SK-N-MC (cell line): ENCODE measurements around the gene NCBP3.
A peak's percentile ranks its signal among the peaks of the same experiment; 100 is the strongest.
"Not testable (repeated sequence)": the region's sequence is repeated elsewhere in the genome, so short reads cannot be mapped to it uniquely, and the experiment has no call there.

Experiments used
- DNase-seq: peaks from one replicate; pipeline ENCODE4 v3.0.0-alpha.2; 2011; ENCODE audit warnings: low read depth, low spot score
- H3K27ac ChIP-seq: fragments of 200-600 bp; sonication (generic); 2 replicates; pipeline ENCODE4 v1.5.1; 2016; ENCODE audit warnings: mixed run types
- H3K36me3 ChIP-seq: fragments of 200-600 bp; sonication (generic); 2 replicates; pipeline ENCODE4 v1.6.1; 2017; ENCODE audit warnings: antibody characterized with exemption, low read length, mixed read lengths; ENCODE audit not compliant: insufficient read depth
- H3K4me3 ChIP-seq: fragments of 200-600 bp; sonication (generic); 2 replicates; pipeline ENCODE4 v1.5.1; 2016
- H3K9ac ChIP-seq: fragments of 200-600 bp; sonication (generic); 2 replicates; pipeline ENCODE4 v1.8.0; 2017; ENCODE audit warnings: mixed run types, mixed read lengths; ENCODE audit not compliant: insufficient read length
- H3K9me3 ChIP-seq: fragments of 200-600 bp; sonication (generic); 2 replicates; pipeline ENCODE4 v1.6.1; 2017; ENCODE audit warnings: low read depth, mild to moderate bottlenecking, antibody characterized with exemption, low read length, moderate library complexity, mixed read lengths
- EZH2 ChIP-seq: fragments of 200-600 bp; sonication (generic); IDR thresholded peaks from one replicate; pipeline ENCODE4 v1.6.1; 2017; ENCODE audit warnings: antibody characterized with exemption
- FOXP2 ChIP-seq: optimal IDR thresholded peaks from 2 replicates; pipeline ENCODE3; 2011; ENCODE audit warnings: mild to moderate bottlenecking, moderate library complexity; ENCODE audit not compliant: insufficient read depth; ENCODE audit errors: extremely low read length, control extremely low read depth
- POLR2AphosphoS5 ChIP-seq: IDR thresholded peaks from 2 replicates; pipeline ENCODE4 v1.6.1; 2012; ENCODE audit warnings: mild to moderate bottlenecking, low read depth, low read length, borderline replicate concordance

NCBP3 gene

GRCh38 chr17:3859940-3860339 lies 13.9 kb upstream of the NCBP3 start:
- Histone ChIP-seq H3K27ac (no peak overlapping the region), H3K9me3 (no peaks in the 10 kb centered on the region), H3K4me3 (no peak overlapping the region), H3K9ac (no peak overlapping the region), H3K36me3 (no peaks in the 10 kb centered on the region)
- DNase-seq = no peak
- TF ChIP-seq EZH2 (no peak), POLR2AphosphoS5 (no peak), FOXP2 (no peak)

- H3K4me3 ChIP-seq = no peak overlapping the region
- DNase-seq = no peak
- no peaks in the 10 kb centered on the region for H3K9me3 ChIP-seq
- TF ChIP-seq POLR2AphosphoS5 (no peak), FOXP2 (no peak), EZH2 (no peak)
- H3K9ac ChIP-seq = no peak overlapping the region
- H3K27ac ChIP-seq = no peak overlapping the region
- no peaks in the 10 kb centered on the region for H3K36me3 ChIP-seq
These were observed 11.4 kb upstream of the NCBP3 start for GRCh38 chr17:3857261-3858105.

GRCh38 chr17:3854204-3854603 lies 8.2 kb upstream of the NCBP3 start:
- not testable (repeated sequence) for H3K36me3 ChIP-seq, DNase-seq, H3K27ac ChIP-seq, H3K4me3 ChIP-seq, H3K9ac ChIP-seq, H3K9me3 ChIP-seq

GRCh38 chr17:3852561-3852960 lies 6.5 kb upstream of the NCBP3 start:
- H3K36me3 ChIP-seq = no peaks in the 10 kb centered on the region
- H3K9me3 ChIP-seq = no peaks in the 10 kb centered on the region
- no peak for DNase-seq
- no peak for TF ChIP-seq FOXP2
- no peak for TF ChIP-seq POLR2AphosphoS5
- no peak for TF ChIP-seq EZH2
- no peak overlapping the region for H3K27ac ChIP-seq
- H3K4me3 ChIP-seq = no peak overlapping the region
- H3K9ac ChIP-seq = no peak overlapping the region

GRCh38 chr17:3851461-3852100 lies 5.5 kb upstream of the NCBP3 start:
- no peak for DNase-seq
- H3K4me3 ChIP-seq = no peak overlapping the region
- H3K36me3 ChIP-seq = no peaks in the 10 kb centered on the region
- H3K9ac ChIP-seq = no peak overlapping the region
- no peak overlapping the region for H3K27ac ChIP-seq
- TF ChIP-seq FOXP2 (no peak), POLR2AphosphoS5 (no peak), EZH2 (no peak)
- H3K9me3 ChIP-seq = no peaks in the 10 kb centered on the region

GRCh38 chr17:3848229-3848835 lies 2.3 kb upstream of the NCBP3 start:
- H3K27ac ChIP-seq = no peak overlapping the region
- no peak overlapping the region for H3K4me3 ChIP-seq
- TF ChIP-seq FOXP2 (no peak), POLR2AphosphoS5 (no peak), EZH2 (no peak)
- no peaks in the 10 kb centered on the region for H3K9me3 ChIP-seq
- DNase-seq = no peak
- H3K9ac ChIP-seq = no peak overlapping the region
- H3K36me3 ChIP-seq = peaks cover 11% of the 10 kb centered on the region

GRCh38 chr17:3847165-3847670 lies 1.2 kb upstream of the NCBP3 start:
- no peak for TF ChIP-seq POLR2AphosphoS5
- no peak for TF ChIP-seq EZH2
- no peak for TF ChIP-seq FOXP2
- Histone ChIP-seq H3K36me3 (peaks cover 21% of the 10 kb centered on the region), H3K9ac (no peak overlapping the region), H3K4me3 (no peak overlapping the region), H3K9me3 (no peaks in the 10 kb centered on the region), H3K27ac (no peak overlapping the region)
- DNase-seq = no peak

GRCh38 chr17:3846437-3847164 lies 555 bp upstream of the NCBP3 start:
- Histone ChIP-seq H3K27ac (no peak overlapping the region), H3K4me3 (peak overlapping the region; percentile 60), H3K9ac (no peak overlapping the region), H3K9me3 (no peaks in the 10 kb centered on the region), H3K36me3 (peaks cover 27% of the 10 kb centered on the region)
- no peak for TF ChIP-seq POLR2AphosphoS5
- TF ChIP-seq EZH2 = no peak
- TF ChIP-seq FOXP2 = peak; percentile 1
- peak; percentile 48 for DNase-seq
